ENCODE results near the gene TIMP3.

Gene TIMP3

DNA sequence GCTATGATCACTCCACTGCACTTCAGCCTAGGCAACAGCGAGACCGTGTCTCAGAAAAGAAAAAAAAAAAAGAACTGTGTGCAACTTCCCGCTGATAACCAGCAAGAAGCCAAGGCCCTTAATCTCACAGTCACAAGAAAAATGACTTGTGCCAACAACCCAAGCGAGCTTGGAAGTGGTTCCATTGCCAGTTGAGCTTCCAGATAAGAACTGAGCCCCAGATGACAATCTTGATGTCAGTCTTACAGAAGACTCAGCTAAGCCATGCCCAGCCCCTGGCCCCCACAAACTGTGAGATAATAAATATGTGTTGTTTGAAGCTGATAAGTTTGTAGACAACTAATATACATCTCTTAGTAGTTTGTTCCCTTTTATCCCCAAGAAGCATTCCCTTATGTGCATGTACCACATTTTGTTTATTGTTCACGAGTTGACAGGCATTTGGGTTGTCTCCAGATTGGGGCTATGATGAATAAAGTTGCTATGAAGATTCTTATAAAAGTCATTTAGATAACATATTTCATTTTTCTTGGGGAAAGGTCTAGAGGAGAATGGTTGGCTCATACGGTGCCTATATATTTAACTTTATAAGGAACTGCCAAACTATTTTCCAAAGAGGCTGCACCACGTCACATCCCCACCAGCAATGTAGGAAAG is 85.9 kb downstream of the TIMP3 start:
- no peak for DNase-seq

DNA sequence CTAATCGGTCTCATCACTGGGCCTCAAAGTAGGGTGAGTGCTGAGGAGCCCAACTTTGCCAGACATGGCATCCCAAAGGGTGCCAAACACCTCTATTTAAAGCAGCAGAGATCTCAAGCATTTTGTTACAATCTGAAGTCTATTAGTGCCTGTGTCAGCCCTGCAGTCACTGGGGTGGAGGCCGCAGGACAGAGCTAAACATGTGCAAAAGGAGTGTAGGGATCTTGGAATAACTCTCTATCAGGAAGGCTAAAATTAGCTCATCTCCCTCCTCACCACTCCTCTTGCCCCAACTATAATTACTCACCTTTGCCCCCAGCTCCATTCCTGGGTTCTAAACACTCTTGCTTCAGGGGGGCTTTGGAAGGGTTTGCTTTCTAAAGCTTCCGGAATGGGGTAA is 87.5 kb downstream of the TIMP3 start:
- DNase-seq, result no peak

- DNase-seq, result no peak
These were observed 95.4 kb downstream of the TIMP3 start for GRCh38 chr22:32896891-32897290.

DNA sequence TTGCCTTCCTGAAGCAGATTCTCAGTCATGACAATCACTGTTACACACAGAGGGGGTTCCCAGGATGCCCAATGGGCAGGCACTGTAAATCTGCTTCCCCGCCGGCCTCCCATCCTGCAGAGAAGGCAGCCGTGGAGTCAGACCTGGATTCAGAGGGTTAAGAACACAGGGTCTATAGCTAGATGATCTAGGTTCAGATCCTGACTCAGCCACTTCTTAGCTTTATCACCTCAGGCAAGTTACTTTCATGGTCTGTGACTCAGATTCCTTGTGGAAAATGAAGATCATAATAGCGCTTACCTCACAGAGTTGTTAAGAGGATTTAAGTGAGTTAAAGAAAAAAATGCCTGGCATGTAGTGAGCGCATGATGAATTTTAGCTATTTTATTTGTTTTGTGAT is 95.9 kb downstream of the TIMP3 start:
- DNase-seq, result no peak

DNA sequence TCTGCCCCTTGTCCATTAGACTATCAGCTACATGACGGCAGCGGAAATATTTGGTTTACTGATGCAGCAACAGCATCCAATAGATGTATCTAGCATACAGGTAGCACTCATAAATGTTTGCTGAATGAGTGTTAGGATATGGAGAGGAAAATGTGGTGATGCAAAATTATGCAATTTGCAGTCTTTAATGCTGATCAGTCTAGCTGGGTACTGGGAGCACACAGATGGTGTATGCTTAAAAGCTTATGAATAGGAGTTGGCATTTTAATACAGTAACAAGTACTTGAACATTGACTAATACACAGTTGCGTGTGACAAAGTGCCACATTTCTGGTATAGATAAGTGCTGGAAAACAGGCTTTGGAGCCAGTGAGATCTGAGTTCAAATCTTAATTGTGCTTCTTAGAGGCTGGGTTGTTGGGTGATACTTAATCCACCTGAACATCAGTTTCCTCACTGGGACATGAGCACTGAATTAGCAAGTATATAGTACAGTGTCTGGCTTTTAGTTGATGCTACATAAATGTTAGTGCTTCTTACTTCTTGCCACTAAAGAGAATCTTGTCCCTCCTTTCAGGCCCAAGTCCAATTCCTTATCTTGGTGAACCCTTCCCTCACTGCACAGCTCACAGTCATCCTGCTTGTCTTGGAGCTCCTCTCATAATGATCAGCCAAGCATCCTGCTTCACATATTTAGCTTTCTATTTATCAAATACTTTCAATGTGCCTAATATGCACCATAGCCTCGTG is 99.6 kb downstream of the TIMP3 start:
- no peak for DNase-seq

DNA sequence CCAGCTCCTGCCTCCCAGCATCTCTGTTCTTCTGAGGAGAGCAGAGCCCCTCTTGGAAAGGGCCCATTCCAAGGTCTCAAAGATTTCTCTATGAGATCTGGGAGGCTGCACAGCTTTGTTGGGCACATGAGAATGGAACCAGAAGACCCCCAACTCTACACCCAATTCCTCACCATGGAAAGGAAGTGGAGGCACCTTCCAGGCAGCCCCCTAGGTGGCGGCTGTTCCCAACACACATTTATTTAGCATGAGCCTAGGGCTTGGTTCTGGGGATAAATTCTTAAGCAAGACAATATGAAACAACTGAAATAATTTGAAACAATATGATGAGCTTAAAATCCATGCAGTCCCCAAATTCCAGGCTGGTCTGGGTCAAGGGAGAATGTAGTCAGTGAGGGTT is 100.4 kb downstream of the TIMP3 start:
- no peak for DNase-seq

- no peak for DNase-seq
These were observed 102.0 kb downstream of the TIMP3 start for GRCh38 chr22:32903507-32903906.

DNA sequence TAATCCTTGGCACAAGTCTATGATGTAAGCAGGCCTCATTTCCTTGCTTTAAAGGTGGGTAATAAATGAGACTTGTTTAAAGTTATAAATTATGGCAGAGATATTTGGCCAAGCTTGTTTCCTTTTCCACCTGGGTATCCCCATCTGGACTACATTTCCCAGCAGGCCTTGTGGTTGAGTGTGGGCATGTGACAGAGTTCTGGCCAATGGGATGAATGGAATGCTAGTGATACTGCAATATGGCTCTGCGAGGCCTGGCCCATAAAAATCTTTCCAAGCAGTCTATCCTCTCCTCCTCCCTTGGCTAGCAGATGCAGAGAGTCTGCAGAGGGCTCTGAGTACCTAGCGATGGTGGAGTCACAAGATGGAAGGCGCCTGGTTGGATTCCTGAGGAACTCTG is 102.5 kb downstream of the TIMP3 start:
- peak in 3 of 14 donors; percentile 7 to 19 (median 16) for DNase-seq

DNA sequence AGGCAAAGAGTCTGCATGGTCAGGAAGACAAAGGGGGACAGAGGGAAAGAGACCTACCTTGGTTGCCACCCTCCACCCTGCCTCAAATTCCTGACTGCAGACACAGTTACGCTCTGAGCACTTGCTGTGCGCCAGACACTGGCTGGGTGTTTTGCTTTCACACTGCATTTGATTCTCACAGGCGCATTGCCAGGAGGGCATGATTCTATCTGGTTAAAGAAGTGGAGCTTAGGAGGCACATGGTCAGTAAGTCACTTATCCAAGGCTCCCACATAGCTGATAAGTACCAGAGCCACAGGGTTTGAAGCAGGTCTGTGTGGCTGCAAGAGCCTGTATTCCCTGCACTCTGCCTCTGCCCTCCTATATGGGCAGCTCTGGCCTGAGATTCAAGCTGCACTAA is 103.9 kb downstream of the TIMP3 start:
- no peak for DNase-seq

GRCh38 chr22:32909581-32910428 is 108.3 kb downstream of the TIMP3 start:
- peak in 2 of 14 donors; percentile 16 to 28 for DNase-seq

DNA sequence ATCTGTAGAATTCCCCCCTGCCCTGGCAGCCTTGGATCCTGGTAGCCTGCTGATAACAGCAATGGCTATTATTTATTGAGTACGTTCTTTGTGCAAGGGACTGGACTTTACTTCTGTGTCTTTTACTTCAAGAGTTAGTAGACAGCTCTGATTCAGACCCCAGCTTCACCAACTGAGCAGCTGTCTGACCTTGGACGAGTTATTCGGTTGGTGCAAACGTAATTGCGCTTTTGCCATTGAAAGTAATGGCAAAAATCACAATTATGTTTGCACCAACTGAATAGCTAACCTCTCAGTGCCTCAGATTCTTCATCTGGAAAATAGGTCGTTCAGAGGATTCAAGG is 108.9 kb downstream of the TIMP3 start:
- DNase-seq, result no peak

DNA sequence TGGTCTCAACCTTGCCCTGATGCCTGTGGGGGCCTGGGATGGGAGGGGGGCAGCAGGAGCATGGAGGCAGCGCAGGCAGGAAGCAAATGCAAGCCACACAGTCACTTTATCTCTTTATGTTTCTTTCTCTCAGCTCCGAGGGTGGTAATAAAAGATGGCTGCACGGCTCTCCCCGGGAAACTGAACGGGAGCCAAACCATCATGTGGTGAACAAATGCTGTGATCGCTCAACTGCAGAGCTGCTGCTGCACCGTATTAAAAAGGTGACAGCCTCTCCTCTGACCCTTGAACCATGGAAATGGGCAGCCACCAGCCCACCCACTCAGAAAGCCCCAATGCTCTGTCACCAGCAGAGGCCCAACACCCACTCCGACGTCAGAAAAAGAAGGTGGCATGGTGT is 110.0 kb downstream of the TIMP3 start:
- peak in 1 of 14 donors; percentile 10 for DNase-seq

All from C1 segment of cervical spinal cord (tissue), 14 donors.